ENCODE measurements around the gene PIAS1.

- TF ChIP-seq CTCF (IDR thresholded peaks at IDR 0.05) (no peak), POLR2A (IDR thresholded peaks at IDR 0.05) (no peak)
Observed at GRCh38 chr15:68061171-68061570, 7.1 kb downstream of the PIAS1 start.
